Smooth muscle cell (in vitro differentiated cells): ENCODE measurements around the gene PKN3. TPM values are rescaled to one million over a fixed set of nuclear protein-coding genes. Genes with fewer than 3 reads are reported as not detected.

Experiments
- DNase-seq: peaks from one replicate; lab custom pipeline; 2025; ENCODE audit not compliant: unreplicated experiment; lab: John Stamatoyannopoulos, UW
- H2AFZ ChIP-seq: fragments of 200-600 bp; sonication (generic); 2 replicates; pipeline ENCODE4 v1.6.0; 2016; ENCODE audit warnings: antibody characterized with exemption, low read depth, mild to moderate bottlenecking
- H3F3A ChIP-seq: fragments of 200-600 bp; sonication (generic); 2 replicates; pipeline ENCODE4 v1.6.0; 2017; ENCODE audit warnings: antibody characterized with exemption, low read depth
- H3K27ac ChIP-seq: fragments of 200-600 bp; sonication (generic); 2 replicates; pipeline ENCODE4 v1.5.1; 2016; ENCODE audit warnings: low read depth, mild to moderate bottlenecking
- H3K27me3 ChIP-seq: fragments of 200-600 bp; sonication (generic); 2 replicates; pipeline ENCODE4 v1.6.1; 2016; ENCODE audit warnings: low read depth, mild to moderate bottlenecking
- H3K36me3 ChIP-seq: fragments of 200-600 bp; sonication (generic); 2 replicates; pipeline ENCODE4 v1.5.1; 2016; ENCODE audit warnings: low read depth
- H3K4me1 ChIP-seq: fragments of 200-600 bp; sonication (generic); 2 replicates; pipeline ENCODE4 v1.5.1; 2016; ENCODE audit warnings: low read depth
- H3K4me2 ChIP-seq: fragments of 200-600 bp; sonication (generic); 2 replicates; pipeline ENCODE4 v1.6.0; 2016; ENCODE audit warnings: mild to moderate bottlenecking
- H3K4me3 ChIP-seq: fragments of 200-600 bp; sonication (generic); 2 replicates; pipeline ENCODE4 v1.5.1; 2016; ENCODE audit warnings: mild to moderate bottlenecking
- H3K79me2 ChIP-seq: fragments of 200-600 bp; sonication (generic); 2 replicates; pipeline ENCODE4 v1.6.0; 2016; ENCODE audit warnings: low read depth, mild to moderate bottlenecking
- H3K9ac ChIP-seq: fragments of 200-600 bp; sonication (generic); 2 replicates; pipeline ENCODE4 v1.6.0; 2016; ENCODE audit warnings: low read depth
- H3K9me3 ChIP-seq: fragments of 200-600 bp; sonication (generic); replicated peaks from 2 replicates; pipeline ENCODE4 v1.5.1; 2016; ENCODE audit warnings: low read depth
- H4K20me1 ChIP-seq: fragments of 200-600 bp; sonication (generic); 2 replicates; pipeline ENCODE4 v1.6.0; 2016; ENCODE audit warnings: low read depth
- WGBS: methylation state at CpG from one replicate; pipeline ENCODE4 v1.1.7; 2016; ENCODE audit warnings: low lambda C conversion rate; 5-methylcytosine and 5-hydroxymethylcytosine counted together
- polyA plus RNA-seq: library from polyadenylated mRNA; unstranded; fragments of >200 nt; fragmentation: Nextera tagmentation; extraction: Ambion mirVana; gene quantifications from 2 replicates; pipeline ENCODE4 v1.2.1, GENCODE V29; 2016
- total RNA-seq: library from RNA; depleted of rRNA; stranded (reverse); fragments of >200 nt; gene quantifications from 2 replicates; pipeline ENCODE4 v1.2.3, GENCODE V29; 2014
- TF ChIP-seq, protein P1 (sequence below): fragments of 200-600 bp; sonication (generic); IDR thresholded peaks from 2 replicates; pipeline ENCODE4 v1.5.1; 2017; ENCODE audit warnings: borderline replicate concordance, mild to moderate bottlenecking, antibody characterized with exemption; ENCODE audit not compliant: insufficient read depth, poor library complexity, severe bottlenecking

Gene PKN3
- total and polyA plus RNA-seq, 2 experiments from 2014 or later = 1.4 to 2.2 TPM

DNA sequence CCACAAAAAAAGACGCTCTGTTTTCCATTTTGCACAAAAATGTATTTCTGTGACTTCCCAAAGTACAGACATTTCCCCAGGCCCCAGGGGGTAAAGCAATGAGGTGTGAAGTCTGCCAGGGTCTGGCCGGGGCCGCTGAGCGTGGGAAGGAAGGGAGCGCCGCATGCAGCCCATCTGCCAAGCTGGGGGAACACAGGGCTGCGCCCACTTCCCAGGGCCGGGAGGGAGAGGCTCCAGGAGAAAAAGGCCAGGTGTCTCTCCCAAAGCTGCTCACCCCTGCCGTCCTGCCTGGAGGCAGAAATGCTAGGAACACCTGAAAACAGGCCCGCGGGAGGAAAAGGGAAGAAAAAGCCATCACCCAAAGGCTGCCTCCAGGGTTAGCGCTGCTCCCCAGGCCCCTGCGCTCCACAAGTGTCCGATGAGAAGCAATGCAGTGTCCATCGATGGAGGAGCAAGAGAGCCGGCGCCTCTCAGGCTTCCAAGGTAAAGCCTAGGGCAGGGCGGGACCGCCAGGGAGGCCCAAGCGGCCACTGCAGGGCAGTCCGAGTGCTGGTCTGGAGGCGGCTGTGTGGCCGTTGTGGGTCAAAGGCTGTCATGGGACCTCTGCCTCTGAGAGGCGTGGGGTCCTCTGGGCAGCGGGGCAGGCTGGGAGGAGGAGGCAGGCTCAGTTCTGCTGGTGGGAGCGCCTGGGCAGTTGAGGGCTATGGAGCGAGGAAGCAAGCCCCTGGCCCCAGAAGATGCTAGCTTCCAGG lies 27.6 kb downstream of the PKN3 start:
- TF ChIP-seq, protein P1, sequence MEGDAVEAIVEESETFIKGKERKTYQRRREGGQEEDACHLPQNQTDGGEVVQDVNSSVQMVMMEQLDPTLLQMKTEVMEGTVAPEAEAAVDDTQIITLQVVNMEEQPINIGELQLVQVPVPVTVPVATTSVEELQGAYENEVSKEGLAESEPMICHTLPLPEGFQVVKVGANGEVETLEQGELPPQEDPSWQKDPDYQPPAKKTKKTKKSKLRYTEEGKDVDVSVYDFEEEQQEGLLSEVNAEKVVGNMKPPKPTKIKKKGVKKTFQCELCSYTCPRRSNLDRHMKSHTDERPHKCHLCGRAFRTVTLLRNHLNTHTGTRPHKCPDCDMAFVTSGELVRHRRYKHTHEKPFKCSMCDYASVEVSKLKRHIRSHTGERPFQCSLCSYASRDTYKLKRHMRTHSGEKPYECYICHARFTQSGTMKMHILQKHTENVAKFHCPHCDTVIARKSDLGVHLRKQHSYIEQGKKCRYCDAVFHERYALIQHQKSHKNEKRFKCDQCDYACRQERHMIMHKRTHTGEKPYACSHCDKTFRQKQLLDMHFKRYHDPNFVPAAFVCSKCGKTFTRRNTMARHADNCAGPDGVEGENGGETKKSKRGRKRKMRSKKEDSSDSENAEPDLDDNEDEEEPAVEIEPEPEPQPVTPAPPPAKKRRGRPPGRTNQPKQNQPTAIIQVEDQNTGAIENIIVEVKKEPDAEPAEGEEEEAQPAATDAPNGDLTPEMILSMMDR = no peak
- H2AFZ ChIP-seq = no peak overlapping the region
- no peaks in the 10 kb centered on the region for H3K27me3 ChIP-seq
- H3K4me3 ChIP-seq = no peak overlapping the region
- H3K4me2 ChIP-seq = no peak overlapping the region
- H3K79me2 ChIP-seq = no peaks in the 10 kb centered on the region
- H3K36me3 ChIP-seq = no peaks in the 10 kb centered on the region
- H4K20me1 ChIP-seq = no peaks in the 10 kb centered on the region
- WGBS = 94% methylated on average over 27 of the region's 27 CpGs
- H3K9ac ChIP-seq = no peak overlapping the region
- H3F3A ChIP-seq = no peaks in the 10 kb centered on the region
- no peaks in the 10 kb centered on the region for H3K9me3 ChIP-seq
- H3K4me1 ChIP-seq = no peaks in the 10 kb centered on the region
- H3K27ac ChIP-seq = no peak overlapping the region
- no peak for DNase-seq

DNA sequence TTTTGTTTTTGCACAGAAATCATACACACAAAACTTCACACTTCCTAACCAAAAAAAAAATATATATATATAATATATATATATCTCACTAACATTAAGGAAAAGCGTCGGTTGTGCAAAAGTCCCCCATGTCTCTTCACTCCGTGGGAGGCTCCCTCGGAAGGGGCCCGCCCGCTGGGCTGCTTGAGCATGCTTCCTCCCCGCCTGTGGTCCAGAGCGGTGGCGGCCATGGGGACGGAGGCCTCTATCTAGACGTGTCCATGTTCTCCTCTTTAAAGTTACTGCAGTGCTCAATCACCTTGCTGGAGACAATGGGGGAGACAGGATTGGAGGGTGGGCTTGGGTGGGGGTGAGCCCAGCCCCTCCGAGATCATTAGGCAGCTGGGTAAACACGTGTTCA lies 28.8 kb downstream of the PKN3 start:
- 94% methylated on average over 13 of the region's 13 CpGs for WGBS

DNA sequence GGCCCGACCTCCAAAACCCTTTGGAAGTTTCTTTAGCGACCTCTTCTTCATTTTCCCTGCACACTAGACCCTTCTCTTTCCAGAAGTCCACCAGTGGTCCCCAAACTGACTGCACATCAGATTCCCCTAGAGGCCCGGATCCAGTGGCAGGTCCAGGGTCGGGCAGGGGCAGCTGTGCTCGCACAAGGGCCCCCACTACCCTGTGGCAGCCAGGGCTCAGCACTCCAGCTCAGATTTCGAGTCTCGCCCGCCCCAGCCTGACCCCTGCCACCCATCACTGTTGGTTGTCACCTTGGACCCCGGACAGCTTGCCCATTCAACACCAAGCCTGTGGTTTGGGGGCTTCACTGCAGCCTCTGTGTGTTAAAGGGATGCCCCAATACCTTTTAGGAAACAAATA lies 29.4 kb downstream of the PKN3 start:
- DNase-seq = no peak
- Histone ChIP-seq H4K20me1 (no peaks in the 10 kb centered on the region), H3F3A (no peaks in the 10 kb centered on the region), H3K9me3 (no peaks in the 10 kb centered on the region), H3K9ac (no peak overlapping the region), H3K36me3 (no peaks in the 10 kb centered on the region), H3K4me1 (no peaks in the 10 kb centered on the region), H2AFZ (no peak overlapping the region), H3K79me2 (no peaks in the 10 kb centered on the region), H3K27ac (no peak overlapping the region), H3K4me3 (no peak overlapping the region), H3K27me3 (no peaks in the 10 kb centered on the region), H3K4me2 (no peak overlapping the region)
- TF ChIP-seq, protein P1 = no peak
- 87% methylated on average over 9 of the region's 9 CpGs for WGBS

More for the DNA sequence above, 28.8 kb downstream of the PKN3 start:
- Histone ChIP-seq H3K4me2 (no peak overlapping the region), H3K27me3 (no peaks in the 10 kb centered on the region), H2AFZ (no peak overlapping the region), H4K20me1 (no peaks in the 10 kb centered on the region), H3F3A (no peaks in the 10 kb centered on the region), H3K27ac (no peak overlapping the region), H3K79me2 (no peaks in the 10 kb centered on the region), H3K4me1 (no peaks in the 10 kb centered on the region), H3K9me3 (no peaks in the 10 kb centered on the region), H3K9ac (no peak overlapping the region), H3K36me3 (no peaks in the 10 kb centered on the region), H3K4me3 (no peak overlapping the region)
- TF ChIP-seq, protein P1 = no peak
- DNase-seq = no peak

DNA sequence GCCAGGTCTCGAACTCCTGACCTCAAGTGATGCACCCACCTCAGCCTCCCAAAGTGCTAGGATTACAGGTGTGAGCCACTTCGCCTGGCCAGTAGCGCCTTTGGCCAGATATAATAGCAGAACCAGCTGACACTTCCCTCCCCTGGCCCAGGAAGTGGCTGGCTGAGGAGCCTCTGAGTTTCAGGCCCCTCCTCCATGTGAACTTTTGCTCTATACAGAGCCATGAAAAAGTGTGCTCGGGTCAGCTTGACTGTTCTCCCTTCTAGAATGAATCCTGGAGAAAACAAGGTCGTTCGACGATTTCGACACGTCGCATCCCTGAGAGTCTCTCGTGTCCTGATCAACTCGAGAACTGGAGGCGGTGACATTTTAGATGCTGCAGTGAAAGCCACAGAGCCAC lies 30.3 kb downstream of the PKN3 start:
- H3K4me1 ChIP-seq = no peaks in the 10 kb centered on the region
- H3F3A ChIP-seq = no peaks in the 10 kb centered on the region
- H3K4me3 ChIP-seq = no peak overlapping the region
- H3K9me3 ChIP-seq = no peaks in the 10 kb centered on the region
- no peak overlapping the region for H3K27ac ChIP-seq
- no peak overlapping the region for H2AFZ ChIP-seq
- DNase-seq = no peak
- TF ChIP-seq, protein P1 = no peak
- H4K20me1 ChIP-seq = no peaks in the 10 kb centered on the region
- H3K9ac ChIP-seq = no peak overlapping the region
- H3K4me2 ChIP-seq = no peak overlapping the region
- no peaks in the 10 kb centered on the region for H3K27me3 ChIP-seq
- no peaks in the 10 kb centered on the region for H3K79me2 ChIP-seq
- H3K36me3 ChIP-seq = no peaks in the 10 kb centered on the region
- 96% methylated on average over 13 of the region's 13 CpGs for WGBS
